Left forelimb (tissue), 1 donor: ENCODE measurements around the gene FADS3.
A peak's percentile ranks its signal among the peaks of the same experiment; 100 is the strongest.

Experiments used
- DNase-seq: peaks from one replicate; pipeline ENCODE4 v3.0.0-alpha.2; 2018; ENCODE audit warnings: low spot score

Gene FADS3

DNA sequence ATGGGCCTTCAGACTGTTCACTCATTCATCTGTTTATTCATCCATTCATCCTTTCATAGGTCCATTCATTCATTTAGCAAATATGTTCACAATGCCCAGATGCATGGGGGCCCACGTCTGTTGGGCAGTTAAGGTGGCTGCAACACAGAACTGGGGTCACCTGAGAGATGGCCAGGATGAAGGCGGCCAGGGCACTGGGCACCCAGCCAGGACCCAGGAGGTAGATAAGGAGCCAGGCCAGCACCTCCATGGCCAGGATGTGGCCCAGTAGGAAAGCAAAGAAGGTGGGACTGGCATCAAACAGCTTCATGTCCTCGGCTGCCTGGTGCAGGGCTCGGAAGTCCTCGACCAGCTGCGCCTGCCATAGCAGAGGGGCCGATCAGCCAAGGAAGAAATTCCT is 12.2 kb downstream of the FADS3 start:
- no peak for DNase-seq

DNA sequence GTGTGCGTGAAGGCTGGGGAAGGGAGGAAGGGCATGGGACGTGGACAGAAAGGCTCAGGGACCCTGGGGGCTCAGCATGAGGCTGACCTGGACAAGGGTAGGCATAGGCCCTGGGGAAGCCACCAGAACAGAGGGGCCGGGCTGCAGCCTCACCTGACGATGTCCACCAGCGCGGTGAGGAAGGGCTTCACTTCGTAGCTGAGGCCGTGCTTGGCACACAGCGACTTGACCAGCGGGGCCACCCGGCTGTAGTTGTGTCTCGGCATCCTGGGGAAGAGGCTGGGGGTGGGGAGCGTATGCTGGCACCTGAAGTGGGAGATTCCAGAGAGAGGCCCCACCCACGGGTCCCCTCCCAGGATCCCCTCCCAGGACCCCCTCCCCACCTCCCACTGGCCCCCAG is 15.6 kb downstream of the FADS3 start:
- DNase-seq = no peak

DNA sequence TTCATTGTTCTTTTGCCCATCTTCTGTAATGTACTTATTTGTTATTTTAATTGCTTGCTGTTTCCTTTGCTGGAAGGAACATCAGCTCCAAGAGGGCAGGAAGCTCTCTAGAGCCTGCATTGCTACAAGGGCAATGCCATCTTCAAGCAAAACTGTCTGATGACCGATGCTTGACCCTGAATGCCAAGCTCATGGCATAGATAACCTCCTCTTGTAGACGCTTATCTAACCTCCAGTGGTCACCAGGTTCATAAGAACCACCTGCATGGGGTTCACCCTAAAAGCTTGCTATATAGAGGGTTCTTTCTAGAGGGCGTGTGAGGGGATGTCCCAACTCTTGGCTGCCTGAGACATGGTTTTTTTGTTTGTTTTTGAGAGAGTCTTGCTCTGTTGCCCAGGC is 16.5 kb downstream of the FADS3 start:
- no peak for DNase-seq

DNA sequence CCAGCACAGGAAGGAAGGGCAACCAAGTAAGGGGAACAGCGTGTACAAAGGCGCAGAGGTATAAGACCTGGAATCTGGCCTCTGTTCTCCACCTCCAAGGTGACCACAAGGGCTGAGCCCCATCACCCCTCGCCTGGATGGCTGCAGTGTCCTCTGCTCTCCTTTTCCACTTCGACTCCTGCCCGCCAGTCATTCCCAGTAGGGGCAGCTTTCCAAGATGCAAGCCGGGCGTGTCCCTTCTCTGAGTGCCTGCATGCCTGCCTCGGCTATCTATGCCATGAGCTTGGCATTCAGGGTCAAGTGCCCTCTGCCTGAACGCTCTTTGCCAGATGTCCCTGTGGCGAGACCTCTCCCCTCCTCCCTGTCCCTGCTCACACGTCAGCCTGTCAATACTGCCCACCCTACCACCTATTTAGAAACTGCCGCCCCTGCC is 17.0 kb downstream of the FADS3 start:
- DNase-seq = no peak

DNA sequence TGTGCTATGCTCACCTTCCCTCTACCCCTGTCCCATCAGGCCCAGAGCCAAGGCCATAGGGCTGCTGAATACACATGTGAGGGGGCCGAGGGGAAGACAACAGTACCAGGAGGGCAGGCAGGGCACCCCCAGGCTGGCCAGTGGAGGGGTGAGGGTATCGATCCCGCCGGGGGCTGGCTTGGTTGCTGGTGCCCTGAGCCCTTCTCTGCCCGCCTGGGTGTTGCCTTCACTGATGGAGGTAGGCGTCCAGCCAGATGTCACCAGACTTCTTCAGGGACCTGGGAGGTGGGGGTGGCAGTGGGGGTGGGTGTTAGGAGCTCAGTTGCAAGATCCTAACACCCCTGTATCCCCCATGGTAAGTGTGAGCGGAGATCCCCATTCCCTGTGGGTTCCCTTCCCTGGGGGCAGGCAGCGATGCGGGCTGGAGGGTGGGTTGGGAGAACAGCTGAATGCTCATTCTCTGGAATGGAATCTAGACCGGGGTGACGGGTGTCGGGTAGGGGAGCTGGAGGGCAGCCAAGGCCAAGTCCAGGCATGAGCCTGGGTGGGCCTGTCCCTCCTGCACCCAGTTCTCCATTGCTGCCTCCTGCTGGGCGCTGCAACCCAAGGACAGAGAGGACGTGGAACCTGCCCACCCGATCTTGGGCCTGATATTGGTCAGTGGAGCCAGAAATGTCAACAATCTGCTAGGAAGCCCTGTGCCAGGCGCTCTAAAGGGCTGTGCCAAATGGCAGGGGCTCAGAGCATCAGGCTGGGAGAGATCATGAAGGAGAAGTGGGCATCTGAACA is 17.6 kb downstream of the FADS3 start:
- DNase-seq = no peak

DNA sequence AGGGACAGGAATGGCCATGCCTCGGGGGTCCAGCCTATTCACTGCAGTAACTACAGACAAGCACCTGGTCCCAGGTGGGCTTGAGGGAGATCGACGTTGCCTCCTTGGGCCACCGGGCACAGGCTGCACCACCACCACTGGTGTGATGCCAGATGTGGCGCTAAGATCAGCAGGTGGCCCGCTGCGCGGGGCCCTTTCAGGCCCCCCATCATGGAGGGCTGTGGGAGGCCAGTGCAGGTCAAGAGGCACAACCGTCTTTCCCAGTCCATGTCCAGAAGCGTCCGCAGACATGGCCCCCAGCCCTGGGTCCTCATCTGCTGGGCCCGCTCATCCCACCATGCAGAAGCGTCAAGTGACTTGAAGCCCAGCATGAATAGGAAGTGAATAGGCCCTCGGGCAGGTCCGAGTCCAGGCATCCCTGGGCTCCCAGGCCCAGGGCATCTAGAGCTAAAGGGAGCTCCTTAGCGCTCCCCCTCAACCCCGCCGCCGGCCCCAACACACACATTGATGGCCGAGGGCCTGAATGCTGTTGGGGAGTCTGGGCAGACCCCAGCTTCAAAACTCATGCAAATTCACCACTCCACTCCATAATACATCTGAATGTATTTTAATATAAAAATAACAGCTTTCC is 18.3 kb downstream of the FADS3 start:
- no peak for DNase-seq

DNA sequence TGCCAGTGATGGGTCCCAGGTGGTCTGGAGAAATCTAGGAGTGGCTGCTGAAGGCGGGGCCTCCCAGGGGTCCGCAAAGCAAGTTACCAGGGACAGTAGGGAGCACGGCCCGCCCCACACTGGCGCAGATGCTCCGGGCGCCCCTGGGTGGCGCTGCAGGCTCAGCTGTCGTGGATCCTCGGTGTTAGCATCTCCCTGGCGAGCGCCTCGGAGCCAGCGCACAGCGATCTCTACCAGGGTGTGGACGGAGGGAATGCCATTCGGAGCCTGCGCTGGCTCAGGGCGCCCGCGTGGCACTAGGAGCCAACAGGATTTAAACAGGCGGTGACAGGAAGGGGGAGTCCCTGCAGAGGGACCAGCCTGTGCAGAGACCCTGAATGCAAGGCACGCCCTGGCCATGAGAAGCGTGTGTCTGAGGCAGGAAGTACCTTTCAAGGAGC is 20.2 kb downstream of the FADS3 start:
- peak; percentile 86 for DNase-seq

DNA sequence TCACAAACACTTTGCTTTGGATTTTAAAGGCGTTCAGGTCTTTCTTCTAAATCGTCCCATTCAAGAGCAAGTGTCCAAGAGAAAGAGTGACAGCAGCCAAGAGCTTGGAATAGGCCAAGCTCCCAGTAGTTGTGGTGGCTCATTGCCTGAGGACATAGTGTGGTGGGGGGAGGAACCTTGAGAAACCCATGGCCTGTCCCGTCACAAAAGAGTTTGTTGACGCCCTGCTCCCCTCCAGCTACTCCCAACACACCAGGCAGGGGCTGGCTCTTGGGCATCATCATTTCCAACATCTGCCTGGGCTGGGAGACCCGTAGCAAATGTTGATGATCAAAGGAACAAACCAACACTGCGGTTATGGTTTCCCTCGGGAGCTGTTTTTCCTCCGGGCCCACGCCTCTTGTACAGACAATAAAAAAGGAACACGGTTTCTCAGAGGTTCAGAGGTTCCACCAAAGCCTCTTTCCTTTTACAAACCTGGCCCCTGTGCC is 20.8 kb downstream of the FADS3 start:
- DNase-seq = no peak

DNA sequence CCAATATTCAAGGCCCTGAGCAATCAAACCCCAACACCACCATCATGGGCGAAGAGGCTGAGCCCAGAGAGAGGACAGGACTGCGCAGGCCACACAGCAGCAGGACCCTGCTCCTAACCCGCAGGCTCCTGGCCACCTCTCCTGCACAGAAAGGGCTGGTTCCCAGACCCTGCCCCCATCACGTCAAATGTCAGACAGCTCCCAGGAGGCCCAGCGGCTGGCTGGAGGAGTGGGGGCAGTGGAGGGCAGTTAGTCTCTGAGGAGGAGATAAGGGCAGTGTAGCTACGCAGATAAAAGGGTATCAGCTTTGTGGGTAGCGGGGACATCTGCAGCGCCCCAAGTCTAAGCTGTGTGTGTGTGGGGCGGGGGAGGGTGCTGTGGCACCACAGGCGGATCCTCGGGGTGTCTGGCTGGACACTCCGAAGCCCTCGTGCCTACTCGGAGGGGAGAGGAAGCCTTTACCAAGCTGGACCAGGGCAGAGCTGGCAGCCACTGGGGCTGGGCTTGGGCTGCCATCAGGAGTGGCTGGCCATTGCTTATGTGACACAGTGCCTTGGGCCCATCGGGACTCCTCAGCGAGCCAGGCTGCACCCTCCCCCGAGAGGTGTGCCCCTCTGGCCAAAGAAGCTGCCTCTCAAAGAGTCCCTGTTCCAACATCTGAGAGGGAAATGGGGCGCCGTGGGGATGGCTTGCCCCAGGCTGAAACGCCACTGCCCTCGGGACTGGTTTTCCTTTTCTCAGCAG is 21.5 kb downstream of the FADS3 start:
- DNase-seq = no peak

DNA sequence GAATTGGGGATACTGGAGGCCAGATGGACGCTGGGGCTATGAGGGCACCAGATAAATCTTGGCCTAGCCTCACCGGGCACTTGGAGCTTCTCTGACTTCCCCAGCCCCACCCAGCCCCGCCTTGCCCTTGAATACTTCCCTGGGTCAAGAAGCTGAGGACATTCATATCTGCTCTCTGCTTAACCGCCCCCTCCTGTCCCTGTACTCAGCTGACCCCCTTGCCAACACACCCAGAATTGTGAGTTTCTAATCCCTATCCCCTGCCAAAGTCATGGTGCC is 22.0 kb downstream of the FADS3 start:
- DNase-seq = no peak

DNA sequence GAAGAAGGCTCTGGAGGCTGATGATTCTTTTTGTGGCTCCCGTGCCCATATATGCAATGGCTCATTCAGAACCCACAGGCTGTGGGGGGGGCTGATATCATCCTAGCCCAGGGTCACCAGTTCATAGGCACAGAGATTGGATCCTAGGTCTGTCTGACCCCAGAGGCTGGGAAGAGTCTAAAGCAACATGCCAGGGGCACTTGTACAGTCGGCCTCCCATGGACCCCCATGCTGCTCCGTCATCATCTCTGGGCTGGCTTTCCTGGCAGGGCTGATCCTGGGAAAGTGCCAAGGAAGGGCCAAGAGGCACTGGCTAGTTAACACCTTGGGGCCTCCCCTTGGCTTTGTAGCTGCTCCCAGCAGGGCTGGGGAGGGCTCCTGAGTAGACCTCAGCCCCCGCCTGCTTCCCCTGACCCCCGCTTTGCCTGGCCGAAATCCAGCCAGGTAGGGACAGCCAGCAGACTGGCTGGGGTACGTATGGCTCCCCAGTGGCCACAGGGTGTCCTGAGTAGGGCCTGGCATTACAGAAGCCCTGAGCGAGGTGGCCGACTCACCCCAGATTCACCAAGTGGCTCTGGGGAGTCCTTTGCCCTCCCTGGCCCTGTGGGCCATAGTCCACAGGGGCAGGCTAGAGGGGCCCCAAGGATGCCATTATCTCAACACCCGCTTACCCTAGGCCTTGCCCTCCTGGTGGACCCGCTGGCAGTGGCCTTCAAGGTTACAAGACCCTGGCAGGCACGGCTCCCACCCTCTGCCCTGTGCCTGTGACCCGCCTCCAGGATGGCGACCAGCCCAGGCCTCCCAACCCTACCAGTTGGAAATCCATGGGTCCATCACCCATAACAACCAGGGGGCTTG is 22.5 kb downstream of the FADS3 start:
- DNase-seq = no peak

DNA sequence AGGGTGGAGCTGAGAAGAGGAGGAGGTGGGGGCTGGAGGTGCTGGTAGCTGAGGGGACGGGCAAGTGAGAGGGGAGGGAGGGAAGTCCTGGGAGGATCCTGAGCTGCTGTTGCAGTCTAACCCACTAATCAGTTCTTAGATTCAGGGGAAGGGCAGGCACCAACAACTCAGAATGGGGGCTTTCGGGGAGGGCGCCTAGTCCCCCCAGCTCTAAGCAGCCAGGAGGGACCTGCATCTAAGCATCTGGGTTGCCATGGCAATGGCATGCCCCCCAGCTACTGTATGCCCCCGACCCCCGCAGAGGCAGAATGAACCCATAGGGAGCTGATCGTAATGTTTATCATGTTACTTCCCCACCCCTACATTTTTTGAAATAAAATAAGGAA is 24.4 kb downstream of the FADS3 start:
- no peak for DNase-seq

DNA sequence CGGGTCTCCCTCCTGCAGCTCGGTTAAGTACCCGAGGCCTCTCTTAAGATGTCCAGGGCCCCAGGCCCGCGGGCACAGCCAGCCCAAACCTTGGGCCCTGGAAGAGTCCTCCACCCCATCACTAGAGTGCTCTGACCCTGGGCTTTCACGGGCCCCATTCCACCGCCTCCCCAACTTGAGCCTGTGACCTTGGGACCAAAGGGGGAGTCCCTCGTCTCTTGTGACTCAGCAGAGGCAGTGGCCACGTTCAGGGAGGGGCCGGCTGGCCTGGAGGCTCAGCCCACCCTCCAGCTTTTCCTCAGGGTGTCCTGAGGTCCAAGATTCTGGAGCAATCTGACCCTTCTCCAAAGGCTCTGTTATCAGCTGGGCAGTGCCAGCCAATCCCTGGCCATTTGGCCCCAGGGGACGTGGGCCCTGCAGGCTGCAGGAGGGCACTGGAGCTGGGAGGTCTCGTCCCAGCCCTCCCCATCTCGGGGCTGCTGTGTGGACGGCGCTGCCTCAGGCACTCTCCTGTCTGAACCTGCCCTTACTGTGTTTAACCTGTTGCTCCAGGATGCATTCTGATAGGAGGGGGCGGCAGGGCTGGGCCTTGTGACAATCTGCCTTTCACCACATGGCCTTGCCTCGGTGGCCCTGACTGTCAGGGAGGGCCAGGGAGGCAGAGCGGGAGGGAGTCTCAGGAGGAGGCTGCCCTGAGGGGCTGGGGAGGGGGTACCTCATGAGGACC is 25.0 kb downstream of the FADS3 start:
- DNase-seq = no peak

DNA sequence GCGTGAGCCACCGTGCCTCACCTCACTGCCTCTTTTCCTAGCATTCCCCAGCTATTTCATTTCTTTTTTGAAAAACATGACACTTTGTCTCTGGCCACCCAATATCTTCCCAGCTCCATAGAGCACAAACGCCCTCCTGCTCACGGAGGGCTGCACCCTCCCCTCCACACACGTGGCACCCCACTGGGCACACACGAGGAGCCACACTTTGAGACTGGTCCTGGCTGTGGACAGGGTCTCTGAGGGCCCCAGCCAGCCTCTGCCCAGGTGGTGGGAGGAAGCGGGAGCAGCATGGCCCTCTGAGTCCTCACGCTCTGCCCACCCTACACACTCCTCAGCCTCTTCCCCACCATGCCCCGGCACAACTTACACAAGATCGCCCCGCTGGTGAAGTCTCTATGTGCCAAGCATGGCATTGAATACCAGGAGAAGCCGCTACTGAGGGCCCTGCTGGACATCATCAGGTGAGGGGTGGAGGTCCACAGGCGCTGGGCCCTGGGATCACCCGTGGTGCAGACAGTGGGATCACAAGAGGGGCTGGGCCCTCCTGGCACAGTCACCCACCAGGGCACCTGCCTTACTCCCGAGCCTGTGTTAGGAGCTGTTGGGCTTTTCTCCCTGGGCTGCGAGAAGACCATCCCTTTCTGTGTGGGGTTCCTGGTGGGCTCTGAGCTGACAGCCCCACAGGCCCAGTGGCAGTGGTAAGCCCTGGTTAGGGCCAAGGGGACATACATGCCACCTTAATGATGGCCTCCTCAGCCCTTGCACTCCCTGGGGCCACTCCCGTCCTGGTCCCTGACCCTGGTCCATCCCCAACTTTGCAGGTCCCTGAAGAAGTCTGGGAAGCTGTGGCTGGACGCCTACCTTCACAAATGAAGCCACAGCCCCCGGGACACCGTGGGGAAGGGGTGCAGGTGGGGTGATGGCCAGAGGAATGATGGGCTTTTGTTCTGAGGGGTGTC is 26.2 kb downstream of the FADS3 start:
- DNase-seq = no peak

DNA sequence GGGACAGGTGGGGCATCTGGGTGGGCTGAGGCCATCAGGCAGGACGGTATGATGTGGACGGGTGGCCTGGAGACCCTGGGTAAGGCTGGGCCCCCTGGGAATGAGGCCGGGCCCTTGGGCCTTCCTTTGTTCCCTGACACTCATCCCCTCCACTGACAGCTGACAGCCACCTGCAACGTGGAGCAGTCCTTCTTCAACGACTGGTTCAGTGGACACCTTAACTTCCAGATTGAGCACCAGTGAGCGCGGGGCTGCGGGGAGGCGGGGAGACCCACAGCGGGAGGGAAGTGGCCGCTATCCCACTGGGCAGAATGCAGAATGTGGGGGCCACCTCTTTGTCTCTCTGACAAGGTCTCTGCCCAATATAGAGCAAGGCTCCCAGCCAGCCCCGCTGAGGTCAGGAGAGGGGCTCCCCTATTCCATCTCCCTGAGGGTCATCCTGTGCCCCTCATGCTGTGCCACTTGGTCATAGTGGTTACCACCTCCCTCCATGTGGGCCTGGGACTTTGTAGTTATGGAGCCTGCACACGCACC is 27.7 kb downstream of the FADS3 start:
- DNase-seq = no peak

DNA sequence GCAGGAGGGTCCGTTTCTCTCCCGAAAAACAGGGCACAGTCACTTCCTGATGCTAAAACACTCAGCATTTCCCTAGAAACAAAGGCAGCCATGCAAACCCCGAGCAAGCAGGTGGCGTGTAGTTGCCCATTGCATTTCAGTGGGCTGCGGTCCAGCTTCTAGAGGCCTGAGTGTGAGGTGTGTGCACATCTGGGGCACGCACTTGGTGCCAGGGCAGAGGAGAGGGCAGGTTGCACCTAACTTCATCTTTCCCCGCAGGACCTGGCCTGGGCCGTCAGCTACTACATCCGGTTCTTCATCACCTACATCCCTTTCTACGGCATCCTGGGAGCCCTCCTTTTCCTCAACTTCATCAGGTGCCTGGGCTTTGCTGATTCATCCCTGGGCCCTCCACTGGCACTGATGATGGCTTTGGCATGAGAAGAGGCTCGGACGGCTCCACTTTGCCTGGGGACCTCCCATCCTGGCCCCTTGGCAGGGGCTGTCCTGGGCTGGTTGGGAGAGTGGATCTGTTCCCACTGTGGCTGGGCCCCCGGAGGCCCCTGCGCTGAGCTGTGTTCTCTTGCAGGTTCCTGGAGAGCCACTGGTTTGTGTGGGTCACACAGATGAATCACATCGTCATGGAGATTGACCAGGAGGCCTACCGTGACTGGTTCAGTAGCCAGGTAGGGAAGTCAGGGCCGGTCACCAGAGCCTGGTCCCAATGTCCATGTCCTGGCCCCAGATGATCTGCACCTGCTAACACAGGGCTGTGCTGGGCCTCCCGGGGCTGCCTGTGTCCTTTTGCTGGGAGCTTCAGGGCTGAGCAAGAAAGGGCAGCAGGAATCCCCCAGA is 28.4 kb downstream of the FADS3 start:
- no peak for DNase-seq

DNA sequence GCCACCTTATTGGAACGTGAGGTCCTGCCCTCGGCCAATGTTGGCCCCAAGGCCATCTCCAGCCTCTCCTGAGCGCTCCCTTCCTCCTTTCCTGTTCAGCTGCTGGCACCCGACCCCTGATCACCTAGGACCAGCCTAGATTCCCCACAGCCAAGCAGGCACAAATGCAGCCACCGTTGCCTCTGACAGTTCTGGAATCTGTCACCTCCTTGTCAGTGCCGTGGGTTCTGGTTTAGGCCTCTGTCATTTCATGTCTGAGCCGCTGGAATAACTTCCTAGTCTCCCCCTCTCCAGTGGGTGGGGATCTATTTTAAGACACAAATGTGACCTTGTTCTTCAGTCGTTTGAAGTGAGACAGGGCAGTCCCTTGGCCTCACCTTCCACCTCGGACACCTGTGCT is 29.7 kb downstream of the FADS3 start:
- DNase-seq = no peak

DNA sequence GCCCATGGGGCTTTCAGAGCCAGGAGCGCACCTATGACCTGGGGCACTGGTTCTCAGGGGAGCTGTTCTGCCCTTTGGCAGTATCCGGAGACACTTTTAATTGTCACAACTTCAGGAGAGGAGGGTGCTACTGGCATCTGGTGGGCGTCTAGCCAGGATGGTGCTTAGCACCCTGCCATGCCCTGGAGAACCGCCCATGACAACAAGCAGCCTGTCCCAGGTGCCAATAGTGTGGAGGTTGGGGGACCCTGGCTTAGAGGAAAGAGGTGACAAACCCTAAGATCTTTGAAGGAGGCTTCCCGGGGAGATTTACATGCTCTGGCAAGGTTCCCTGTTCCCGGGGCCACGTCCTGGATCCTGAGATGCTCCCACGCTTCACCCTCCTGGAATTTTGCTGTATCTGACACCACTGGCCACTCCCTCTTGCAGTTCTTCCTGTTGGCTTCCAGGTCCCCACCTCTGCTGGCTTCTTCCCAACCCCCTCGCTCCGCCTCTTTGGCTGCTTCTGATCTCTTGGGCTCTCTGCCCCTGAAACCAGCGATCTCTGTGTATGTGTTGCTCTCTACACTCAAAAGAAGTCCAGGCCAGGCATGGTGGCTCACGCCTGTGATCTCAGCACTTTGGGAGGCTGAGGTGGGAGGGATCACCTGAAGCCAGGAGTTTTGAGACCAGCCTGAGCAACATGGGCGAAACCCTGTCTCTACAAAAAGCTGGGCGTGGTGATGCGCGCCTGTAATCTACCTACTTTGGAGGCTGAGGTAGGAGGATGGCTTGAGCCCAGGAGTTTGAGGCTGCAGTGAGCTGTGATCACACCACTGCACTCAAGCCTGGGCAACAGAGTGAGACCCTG is 31.1 kb downstream of the FADS3 start:
- DNase-seq = no peak
